GM21423 (cell line): Measurements from ENCODE around the gene CFAP91.

Experiments used
- ATAC-seq: cut with Tn5 transposase; IDR thresholded peaks from one replicate; pipeline ENCODE4 v1.9.1; 2021; ENCODE audit warnings: mild to moderate bottlenecking, moderate library complexity; ENCODE audit not compliant: unreplicated experiment

Gene CFAP91

DNA sequence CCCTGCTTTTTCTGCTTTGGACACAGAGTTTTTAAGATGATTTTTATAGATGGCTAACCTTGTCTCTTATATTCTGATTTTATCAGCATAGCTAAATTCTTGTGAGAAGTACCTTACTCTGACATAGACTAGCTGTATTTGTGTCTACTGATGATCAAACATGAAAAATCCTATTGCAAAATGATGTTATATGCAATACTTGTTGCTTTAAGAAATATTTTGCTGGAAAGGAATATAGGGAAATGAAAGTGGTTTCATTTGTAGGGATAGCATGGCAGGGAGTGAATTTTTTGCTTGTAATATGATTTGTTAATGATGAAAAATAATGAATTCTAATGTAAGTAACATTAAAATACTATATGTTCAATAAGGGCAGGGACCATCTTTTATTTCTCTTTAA, 35.9 kb downstream of the CFAP91 start:
- no peak for ATAC-seq

DNA sequence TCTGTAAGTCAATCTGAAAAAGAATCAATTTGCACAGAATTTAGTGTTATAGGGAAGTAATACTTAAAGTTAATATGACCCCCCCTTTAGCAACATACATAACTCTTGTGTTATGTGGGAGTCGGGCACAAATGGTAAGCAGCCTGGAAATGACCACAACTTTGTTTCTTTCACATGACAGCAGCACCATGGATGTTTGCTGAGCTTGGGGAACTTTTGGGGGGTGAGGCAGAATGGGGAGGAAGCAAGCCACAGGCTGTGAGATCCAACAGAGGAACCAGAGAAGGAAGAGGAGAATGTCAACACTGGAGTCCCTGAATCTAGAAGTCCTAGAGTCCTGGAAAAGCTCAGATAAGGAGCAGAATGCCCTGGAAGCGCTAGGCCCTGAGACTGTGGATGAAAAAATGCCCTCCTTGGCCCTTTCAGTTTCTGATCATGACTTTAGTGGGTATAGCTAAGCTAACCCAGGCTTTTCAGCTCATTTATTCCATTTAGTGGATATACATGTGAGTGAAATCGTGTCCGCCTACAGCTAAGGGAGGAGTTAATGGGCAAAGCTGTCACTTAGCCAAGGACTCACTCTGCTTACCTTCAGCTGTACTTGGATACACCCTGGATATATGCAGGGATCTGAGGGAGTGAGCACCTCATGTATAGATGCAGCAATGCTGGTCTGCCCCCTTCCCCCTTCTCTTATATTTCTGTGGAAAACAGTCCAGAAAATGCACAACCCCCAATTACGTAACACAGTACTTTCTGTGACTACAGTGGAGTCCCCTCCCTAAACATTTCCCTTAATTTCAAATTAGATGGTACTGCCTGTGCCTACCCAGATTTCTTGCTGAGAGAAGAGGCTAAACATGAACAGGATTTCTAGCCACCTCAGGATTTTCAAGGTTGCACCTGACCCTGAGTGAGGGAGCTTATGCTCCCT, 39.1 kb downstream of the CFAP91 start:
- no peak for ATAC-seq

DNA sequence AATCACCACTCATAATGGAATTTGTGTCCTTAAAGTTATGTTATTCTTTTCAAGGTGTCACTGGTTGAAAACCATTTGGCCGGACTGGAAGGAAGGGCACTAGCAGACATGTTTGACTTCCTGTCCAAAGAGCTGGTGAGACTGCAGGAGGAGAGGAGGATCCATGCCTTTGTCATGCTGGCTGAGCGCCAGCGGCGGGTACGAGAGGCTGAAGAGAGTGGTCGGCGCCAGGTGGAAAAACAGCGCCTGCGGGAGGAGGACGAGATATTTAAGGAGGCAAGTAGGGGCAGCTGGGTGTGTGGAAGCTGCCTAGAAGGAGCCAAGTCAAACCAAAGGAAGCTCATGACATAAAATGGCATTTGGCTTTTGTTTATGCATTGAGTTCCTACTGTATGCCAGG, 41.1 kb downstream of the CFAP91 start:
- no peak for ATAC-seq

DNA sequence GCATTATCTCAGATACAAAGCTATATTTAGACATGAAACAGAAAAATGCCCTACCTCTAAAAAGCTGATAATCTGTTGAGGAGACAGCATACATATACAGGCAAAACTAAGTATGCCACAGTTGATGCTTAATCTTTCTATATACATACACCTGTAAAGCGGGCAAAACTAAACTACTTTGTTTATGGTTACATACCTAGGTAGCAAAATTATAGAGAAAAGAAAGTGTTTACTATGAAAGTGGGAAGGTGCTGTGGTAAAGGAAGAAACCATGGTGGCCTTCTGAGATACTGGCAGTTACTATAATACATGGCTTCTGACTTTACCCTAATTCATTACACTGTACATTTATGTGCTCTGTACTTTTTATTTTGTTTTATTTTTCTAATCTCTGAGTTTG, 43.1 kb downstream of the CFAP91 start:
- ATAC-seq: no peak

DNA sequence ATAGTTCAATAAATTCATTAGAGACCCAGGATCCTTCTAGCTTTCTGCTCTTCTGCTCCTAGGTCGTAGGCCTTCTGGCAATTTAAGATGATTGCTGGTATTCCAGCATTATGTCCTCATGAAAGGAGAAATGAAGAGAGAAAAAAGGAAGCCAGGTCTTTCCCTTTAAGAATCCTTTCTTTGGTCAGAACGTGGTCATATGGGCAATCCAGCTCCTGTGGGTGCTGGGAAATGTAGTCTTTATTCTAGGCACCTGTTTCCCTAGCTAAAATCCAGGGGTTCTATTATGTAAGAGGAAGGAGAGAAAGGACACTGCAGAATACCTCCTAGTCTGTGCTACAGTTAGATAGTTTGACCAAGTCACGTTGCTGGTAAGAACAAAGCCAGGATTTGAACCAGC, 43.6 kb downstream of the CFAP91 start:
- no peak for ATAC-seq

DNA sequence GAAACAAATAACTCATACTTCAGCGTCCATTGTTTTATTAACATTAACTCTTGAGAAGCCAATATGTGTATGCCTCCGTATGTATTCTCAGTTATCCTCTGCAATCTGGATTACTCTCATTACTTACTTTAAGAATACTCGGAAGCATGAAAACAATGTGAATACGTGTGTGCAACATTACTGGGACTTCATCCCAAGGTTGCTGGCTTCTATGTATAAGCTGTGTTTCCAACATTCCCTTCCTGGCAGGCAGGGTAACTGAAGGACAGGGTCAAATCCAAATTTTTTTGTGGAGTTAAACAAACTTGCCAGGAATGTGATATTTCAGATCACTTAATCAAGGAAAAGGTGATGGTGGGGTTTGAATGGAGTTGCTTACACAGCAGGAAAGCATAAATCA, 44.5 kb downstream of the CFAP91 start:
- no peak for ATAC-seq

DNA sequence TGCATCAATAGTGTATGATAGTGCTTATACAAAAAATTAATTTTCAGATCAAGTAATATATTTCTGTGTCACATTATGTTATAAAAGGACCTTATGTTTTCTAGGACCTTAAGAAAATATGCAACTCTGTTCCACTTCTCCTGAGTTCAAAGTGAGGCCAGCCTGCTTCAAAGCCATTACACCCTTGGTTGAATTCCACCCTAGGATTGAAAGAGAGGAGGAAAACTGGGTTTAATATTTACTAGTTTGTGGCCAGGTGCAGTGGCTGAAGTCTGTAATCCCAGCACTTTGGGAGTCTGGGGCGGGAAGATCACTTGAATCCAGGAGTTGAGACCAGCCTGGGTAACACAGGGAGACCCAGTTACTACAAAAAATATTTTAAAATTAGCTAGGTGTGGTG, 46.2 kb downstream of the CFAP91 start:
- ATAC-seq: no peak

DNA sequence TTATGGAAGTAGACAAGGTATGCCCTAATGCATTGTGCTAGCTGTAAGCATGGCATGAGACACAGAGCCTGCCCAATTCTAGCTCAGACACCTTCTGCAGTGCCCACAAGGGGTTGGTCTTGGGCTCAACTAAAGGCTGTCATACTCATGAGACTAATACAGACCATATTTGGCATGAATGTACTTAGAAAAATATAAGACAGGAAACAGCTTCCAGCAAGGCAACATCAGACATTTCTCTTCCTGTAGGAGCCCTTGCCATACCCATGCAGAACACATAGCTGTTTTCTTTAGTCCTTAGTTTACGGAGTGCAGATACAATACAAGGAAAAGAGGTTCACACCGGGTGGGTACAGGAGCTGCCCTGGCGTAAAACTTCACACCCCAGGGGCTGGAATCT, 48.6 kb downstream of the CFAP91 start:
- ATAC-seq: no peak
